Endothelial cell of umbilical vein (primary cell): Measurements from ENCODE around the gene USP46. TPM values are rescaled to one million over a fixed set of nuclear protein-coding genes. Genes with fewer than 3 reads are reported as not detected.

ENCODE experiments used
- BruUV-seq: library from RNA; stranded (reverse); fragments of 400-500 nt; replicated peaks from 2 replicates; lab custom pipeline; 2021; lab: Mats Ljungman, UMichigan
- CTCF ChIA-PET: fragments of 300-600, 350-600 bp; sonication (Branson Sonifier 250); formaldehyde crosslinking; loops from one replicate; lab custom pipeline; 2021; ENCODE audit warnings: antibody characterized with exemption, inconsistent platforms; lab: Charles Lee
- POLR2A ChIA-PET: fragments of 300-600, 350-600 bp; sonication (Branson Sonifier 250); formaldehyde crosslinking; loops from one replicate; lab custom pipeline; 2021; ENCODE audit warnings: antibody characterized with exemption, inconsistent platforms; lab: Charles Lee
- DNase-seq: peaks from one replicate; pipeline ENCODE4 v3.0.0-alpha.2; 2011; ENCODE audit warnings: low read depth, low spot score
- FAIRE-seq: peaks from 2 replicates; lab custom pipeline; 2011; peaks lifted over from hg19 to GRCh38; lab: Jason Lieb, UNC
- H2AFZ ChIP-seq: 2 replicates; pipeline ENCODE4 v1.6.0; 2012; ENCODE audit warnings: low read depth, low read length, control low read depth, inconsistent platforms
- H3K27ac ChIP-seq: 2 replicates; pipeline ENCODE4 v1.5.1; 2011; ENCODE audit warnings: low read depth, mild to moderate bottlenecking, control low read depth, low read length, moderate library complexity; ENCODE audit not compliant: insufficient read depth
- H3K27me3 ChIP-seq, 2 experiments: 2 replicates each; pipeline versions ENCODE4 v1.6.0 to v1.6.1; 2011; ENCODE audit warnings: low read length in 2 of 2, mixed read lengths in 1 of 2; ENCODE audit not compliant: control insufficient read depth in 2 of 2, insufficient read depth in 2 of 2
- H3K36me3 ChIP-seq, 2 experiments: 2 replicates in 1 of 2; 3 replicates in 1 of 2; pipeline ENCODE4 v1.5.1; 2011; ENCODE audit warnings: low read length in 2 of 2, mild to moderate bottlenecking in 1 of 2, moderate library complexity in 1 of 2; ENCODE audit not compliant: control insufficient read depth in 2 of 2, insufficient read depth in 2 of 2; ENCODE audit errors: extremely low read depth in 1 of 2
- H3K4me1 ChIP-seq: 3 replicates; pipeline ENCODE4 v1.5.1; 2011; ENCODE audit warnings: mild to moderate bottlenecking, low read length; ENCODE audit not compliant: control insufficient read depth, insufficient read depth; ENCODE audit errors: extremely low read depth
- H3K4me2 ChIP-seq: 2 replicates; pipeline ENCODE4 v1.6.1; 2011; ENCODE audit warnings: low read length, control low read depth, mixed read lengths; ENCODE audit not compliant: insufficient read depth
- H3K4me3 ChIP-seq, 3 experiments: fragments of 200-600 bp in 1 of 3; sonication (generic), shearing (Covaris generic) in 1 of 3; replicated peaks in 1 of 3; 2 replicates each; pipeline ENCODE4 v1.5.1; 2011 to 2016; ENCODE audit warnings: control low read depth in 3 of 3, low read length in 3 of 3, mild to moderate bottlenecking in 2 of 3, inconsistent platforms in 1 of 3, low read depth in 1 of 3, moderate library complexity in 1 of 3; ENCODE audit not compliant: insufficient read depth in 1 of 3
- H3K79me2 ChIP-seq: 2 replicates; pipeline ENCODE4 v1.6.0; 2012; ENCODE audit warnings: low read length, inconsistent platforms; ENCODE audit not compliant: control insufficient read depth, insufficient read depth
- H3K9ac ChIP-seq: replicated peaks from 2 replicates; pipeline ENCODE3; 2011; ENCODE audit warnings: low read length, control low read depth; ENCODE audit not compliant: insufficient read depth; ENCODE audit errors: extremely low read depth
- H3K9me1 ChIP-seq: replicated peaks from 3 replicates; pipeline ENCODE4 v1.6.0; 2011; ENCODE audit warnings: mild to moderate bottlenecking, low read length; ENCODE audit not compliant: control insufficient read depth, insufficient read depth; ENCODE audit errors: extremely low read depth
- H3K9me3 ChIP-seq: replicated peaks from 2 replicates; pipeline ENCODE4 v1.5.1; 2012; ENCODE audit warnings: low read length, inconsistent platforms; ENCODE audit not compliant: control insufficient read depth, insufficient read depth
- H4K20me1 ChIP-seq: replicated peaks from 2 replicates; pipeline ENCODE3; 2011; ENCODE audit warnings: mild to moderate bottlenecking, low read length; ENCODE audit not compliant: control insufficient read depth, insufficient read depth; ENCODE audit errors: extremely low read depth
- EZH2 ChIP-seq: IDR thresholded peaks from 2 replicates; pipeline ENCODE4 v1.6.1; 2012; ENCODE audit warnings: borderline replicate concordance, low read depth, mild to moderate bottlenecking, moderate library complexity, low read length, inconsistent platforms; ENCODE audit not compliant: severe bottlenecking
- FOS ChIP-seq: IDR thresholded peaks from 2 replicates; pipeline ENCODE4 v1.6.1; 2011; ENCODE audit warnings: mild to moderate bottlenecking, low read length, moderate library complexity, borderline replicate concordance; ENCODE audit not compliant: insufficient read depth
- GATA2 ChIP-seq: IDR thresholded peaks from 2 replicates; pipeline ENCODE4 v1.7.0; 2011; ENCODE audit warnings: low read depth, mild to moderate bottlenecking, moderate library complexity, mixed read lengths, low read length; ENCODE audit not compliant: insufficient read length, insufficient read depth
- JUN ChIP-seq: IDR thresholded peaks from 2 replicates; pipeline ENCODE4 v1.6.1; 2011; ENCODE audit warnings: borderline replicate concordance, low read depth; ENCODE audit not compliant: insufficient read length, insufficient read depth
- MYC ChIP-seq: IDR thresholded peaks from one replicate; pipeline ENCODE4 v1.6.1; 2011; ENCODE audit warnings: mild to moderate bottlenecking, low read depth, low read length
- POLR2A ChIP-seq: IDR thresholded peaks from 2 replicates; pipeline ENCODE4 v1.6.1; 2012; ENCODE audit warnings: low read depth, mild to moderate bottlenecking, control low read depth, low read length
- POLR2AphosphoS5 ChIP-seq: IDR thresholded peaks from 2 replicates; pipeline ENCODE4 v1.6.1; 2012; ENCODE audit warnings: low read depth, mild to moderate bottlenecking, control low read depth, low read length, moderate library complexity; ENCODE audit not compliant: insufficient read depth
- dilution Hi-C: fragments of 300-500 bp; cut with MboI; formaldehyde crosslinking; loops from one replicate; pipeline ENCODE4 v1.15.0; 2019; ENCODE audit warnings: low sequenced_read_pairs; ENCODE audit not compliant: extremely low pct_ligation_motif_present
- intact Hi-C: fragments of 100-400 bp; cut with micrococcal nuclease; formaldehyde crosslinking; loops from one replicate; pipeline ENCODE4 v1.10.0; 2022
- polyA plus RNA-seq, 4 experiments: library from polyadenylated mRNA; depleted of rRNA in 3 of 4; stranded (reverse) in 3 of 4; unstranded in 1 of 4; fragments of >200 nt; gene quantifications; 2 replicates each; pipeline versions ENCODE4 v1.2.1 to v1.2.3, GENCODE V29; 2011 to 2012; ENCODE audit warnings: missing spikeins in 1 of 4
- total RNA-seq: library from RNA; stranded (reverse); gene quantifications from 2 replicates; pipeline ENCODE4 v1.2.3, GENCODE V29; 2021
- TF ChIP-seq, protein P1 (sequence below), 2 donors: IDR thresholded peaks; 1 replicate in 1 of 2; 2 replicates in 1 of 2; pipeline ENCODE4 v1.5.1; 2011; ENCODE audit warnings: low read length in 2 of 2, mild to moderate bottlenecking in 2 of 2, moderate library complexity in 2 of 2, control low read depth in 1 of 2, inconsistent platforms in 1 of 2, low read depth in 1 of 2; ENCODE audit not compliant: insufficient read depth in 1 of 2; ENCODE audit errors: extremely low read depth in 1 of 2

The USP46 gene
- total and polyA plus RNA-seq, 2 donors (not counting 3 experiments of a cell fraction or from before 2014, with no cell fraction given): 5.2 to 23.7 TPM

DNA sequence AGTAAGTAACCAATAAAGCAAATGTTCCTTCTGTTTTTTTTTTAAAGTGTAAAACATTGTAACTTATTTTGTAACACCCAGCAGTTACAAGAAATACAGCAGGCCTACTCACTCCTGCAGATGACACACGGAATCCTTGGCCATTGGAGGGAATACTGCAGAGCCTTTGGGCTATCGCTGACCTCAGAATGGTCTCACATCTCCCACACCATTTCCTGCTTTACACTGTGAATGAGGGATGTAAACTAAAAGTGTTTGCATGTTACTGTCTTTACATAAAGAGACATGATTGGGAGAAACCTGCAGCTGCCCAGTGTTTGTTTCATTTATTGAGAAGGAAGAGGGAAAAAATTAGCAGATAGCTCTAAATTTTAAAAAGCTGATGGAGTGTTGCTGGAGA, 64.1 kb downstream of the USP46 start:
- Histone ChIP-seq H2AFZ (no peak overlapping the region), H3K9ac (no peak overlapping the region), H3K9me1 (no peaks in the 10 kb centered on the region), H3K9me3 (no peaks in the 10 kb centered on the region), H3K4me1 (no peaks in the 10 kb centered on the region), H3K36me3 (peaks cover 2 to 7% of the 10 kb centered on the region in 2 experiments), H3K4me3 (no peak overlapping the region), H3K4me2 (no peak overlapping the region), H3K79me2 (no peaks in the 10 kb centered on the region), H3K27me3 (no peaks in the 10 kb centered on the region), H3K27ac (no peak overlapping the region), H4K20me1 (no peaks in the 10 kb centered on the region)
- TF ChIP-seq POLR2A (no peak), POLR2AphosphoS5 (no peak), JUN (no peak), FOS (no peak), EZH2 (no peak), GATA2 (no peak), MYC (no peak)
- TF ChIP-seq, protein P1, sequence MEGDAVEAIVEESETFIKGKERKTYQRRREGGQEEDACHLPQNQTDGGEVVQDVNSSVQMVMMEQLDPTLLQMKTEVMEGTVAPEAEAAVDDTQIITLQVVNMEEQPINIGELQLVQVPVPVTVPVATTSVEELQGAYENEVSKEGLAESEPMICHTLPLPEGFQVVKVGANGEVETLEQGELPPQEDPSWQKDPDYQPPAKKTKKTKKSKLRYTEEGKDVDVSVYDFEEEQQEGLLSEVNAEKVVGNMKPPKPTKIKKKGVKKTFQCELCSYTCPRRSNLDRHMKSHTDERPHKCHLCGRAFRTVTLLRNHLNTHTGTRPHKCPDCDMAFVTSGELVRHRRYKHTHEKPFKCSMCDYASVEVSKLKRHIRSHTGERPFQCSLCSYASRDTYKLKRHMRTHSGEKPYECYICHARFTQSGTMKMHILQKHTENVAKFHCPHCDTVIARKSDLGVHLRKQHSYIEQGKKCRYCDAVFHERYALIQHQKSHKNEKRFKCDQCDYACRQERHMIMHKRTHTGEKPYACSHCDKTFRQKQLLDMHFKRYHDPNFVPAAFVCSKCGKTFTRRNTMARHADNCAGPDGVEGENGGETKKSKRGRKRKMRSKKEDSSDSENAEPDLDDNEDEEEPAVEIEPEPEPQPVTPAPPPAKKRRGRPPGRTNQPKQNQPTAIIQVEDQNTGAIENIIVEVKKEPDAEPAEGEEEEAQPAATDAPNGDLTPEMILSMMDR (IDR thresholded peaks at IDR 0.05; ENCODE audit: extremely low read depth in 1 of 2, insufficient read depth in 1 of 2, low read depth in 1 of 2, low read length in 2 of 2): no peak
- DNase-seq: no peak
- no peak for FAIRE-seq
- ChIA-PET POLR2A (no interaction called here), CTCF (no interaction called here)
- BruUV-seq: no TSS peak
- intact Hi-C loops (no loop called here), dilution Hi-C loops (no loop called here)
